AG04449 (cell line): ENCODE measurements around the gene GFM2.

Experiments used
- CTCF ChIA-PET: fragments of 350-600 bp; formaldehyde crosslinking; extraction: SDS; loops from one replicate; lab custom pipeline; 2021; ENCODE audit warnings: antibody characterized with exemption; lab: Yijun Ruan, JAX
- POLR2A ChIA-PET: fragments of 400-600, 350-600 bp; formaldehyde crosslinking; extraction: SDS; loops from one replicate; lab custom pipeline; 2020; ENCODE audit warnings: antibody characterized with exemption, inconsistent platforms; lab: Yijun Ruan, JAX
- DNase-seq: peaks from one replicate; pipeline ENCODE4 v3.0.0-alpha.2; 2010; ENCODE audit warnings: low read depth, low spot score
- H3K4me3 ChIP-seq: 2 replicates; pipeline ENCODE4 v1.5.1; 2011; ENCODE audit warnings: low read depth, mild to moderate bottlenecking, control low read depth, low read length
- CTCF ChIP-seq: IDR thresholded peaks from one replicate; pipeline ENCODE4 v1.5.1; 2011; ENCODE audit warnings: mild to moderate bottlenecking, moderate library complexity, low read length, control low read depth, inconsistent platforms; ENCODE audit not compliant: insufficient read depth; ENCODE audit errors: missing control alignments

The GFM2 gene

GRCh38 chr5:74736759-74737158, 30.2 kb downstream of the GFM2 start:
- CTCF ChIA-PET, result no interaction called here
- POLR2A ChIA-PET, result no interaction called here
- H3K4me3 ChIP-seq, result no peak overlapping the region
- no peak for TF ChIP-seq CTCF
- no peak for DNase-seq

GRCh38 chr5:74725331-74725730, 41.6 kb downstream of the GFM2 start:
- TF ChIP-seq CTCF, result no peak
- H3K4me3 ChIP-seq, result no peak overlapping the region
- no peak for DNase-seq
- CTCF ChIA-PET, result no interaction called here
- POLR2A ChIA-PET, result no interaction called here

GRCh38 chr5:74722271-74722670, 44.6 kb downstream of the GFM2 start:
- no peak for TF ChIP-seq CTCF
- no peak overlapping the region for H3K4me3 ChIP-seq
- ChIA-PET POLR2A (no interaction called here), CTCF (interaction anchor here (1.3 to 1.8 kb wide), 4 partner anchors 10 to 29 kb away, joined by 3 to 8 read pairs (median 4); no protein-coding TSS in a partner anchor)
- DNase-seq, result no peak

- TF ChIP-seq CTCF, result no peak
- DNase-seq, result no peak
- H3K4me3 ChIP-seq, result no peak overlapping the region
- POLR2A ChIA-PET, result no interaction called here
- CTCF ChIA-PET, result interaction anchor here (0.9 to 1.1 kb wide), 2 partner anchors 21 to 202 kb away, joined by 3 read pairs; no protein-coding TSS in a partner anchor
Observed at GRCh38 chr5:74717596-74717995, 49.3 kb downstream of the GFM2 start.

GRCh38 chr5:74693191-74693590, 73.7 kb downstream of the GFM2 start:
- no peak for DNase-seq
- CTCF ChIA-PET, result interaction anchor here (1.3 kb wide), 1 partner anchor 20 kb away, joined by 3 read pairs; no protein-coding TSS in a partner anchor
- no peak for TF ChIP-seq CTCF
- POLR2A ChIA-PET, result no interaction called here
- H3K4me3 ChIP-seq, result no peak overlapping the region

- no peak for DNase-seq
- no peak for TF ChIP-seq CTCF
- no peak overlapping the region; the same call in 1 of the 2 replicates for H3K4me3 ChIP-seq
- ChIA-PET CTCF (interaction anchor here (1.5 to 2.2 kb wide), 3 partner anchors 9 to 79 kb away, joined by 5 to 10 read pairs (median 7); partner anchors contain the start of gene GFM2), POLR2A (interaction anchor here (0.7 kb wide), 1 partner anchor 46 kb away, joined by 3 read pairs; no protein-coding TSS in a partner anchor)
Observed at GRCh38 chr5:74686962-74687751, 79.8 kb downstream of the GFM2 start.
